Adipose tissue (tissue), 3 donors: Measurements from ENCODE around the gene FOXF1. TPM values are rescaled to one million over a fixed set of nuclear protein-coding genes. Genes with fewer than 3 reads are reported as not detected.

Experiments
- H3K27ac ChIP-seq: one replicate; pipeline ENCODE4 v1.5.1; 2013; ENCODE audit warnings: low read depth, low read length
- WGBS, 3 donors: extraction: QIAGEN DNeasy Blood & Tissue Kit; methylation state at CpG; one replicate each; pipeline ENCODE4 v1.1.7; 2013; 5-methylcytosine and 5-hydroxymethylcytosine counted together
- polyA plus RNA-seq, 3 donors: library from polyadenylated mRNA; stranded (reverse); fragments of 200-250 nt; gene quantifications; one replicate each; pipeline ENCODE4 v1.2.3, GENCODE V29; 2013
- donor health status: healthy with polysubstance abuse.
- donor health status: Bipolar disorder and iron deficiency.
- donor health status: healthy.

Gene FOXF1
- polyA plus RNA-seq, 3 donors = 0.41 to 5.8 (median 1.8) TPM

- 63 to 92% (median 83%) methylated on average over 6 of the region's 6 CpGs for WGBS, 3 donors
- H3K27ac ChIP-seq = no peak overlapping the region
These were observed 52.0 kb downstream of the FOXF1 start for GRCh38 chr16:86562356-86562755.

DNA sequence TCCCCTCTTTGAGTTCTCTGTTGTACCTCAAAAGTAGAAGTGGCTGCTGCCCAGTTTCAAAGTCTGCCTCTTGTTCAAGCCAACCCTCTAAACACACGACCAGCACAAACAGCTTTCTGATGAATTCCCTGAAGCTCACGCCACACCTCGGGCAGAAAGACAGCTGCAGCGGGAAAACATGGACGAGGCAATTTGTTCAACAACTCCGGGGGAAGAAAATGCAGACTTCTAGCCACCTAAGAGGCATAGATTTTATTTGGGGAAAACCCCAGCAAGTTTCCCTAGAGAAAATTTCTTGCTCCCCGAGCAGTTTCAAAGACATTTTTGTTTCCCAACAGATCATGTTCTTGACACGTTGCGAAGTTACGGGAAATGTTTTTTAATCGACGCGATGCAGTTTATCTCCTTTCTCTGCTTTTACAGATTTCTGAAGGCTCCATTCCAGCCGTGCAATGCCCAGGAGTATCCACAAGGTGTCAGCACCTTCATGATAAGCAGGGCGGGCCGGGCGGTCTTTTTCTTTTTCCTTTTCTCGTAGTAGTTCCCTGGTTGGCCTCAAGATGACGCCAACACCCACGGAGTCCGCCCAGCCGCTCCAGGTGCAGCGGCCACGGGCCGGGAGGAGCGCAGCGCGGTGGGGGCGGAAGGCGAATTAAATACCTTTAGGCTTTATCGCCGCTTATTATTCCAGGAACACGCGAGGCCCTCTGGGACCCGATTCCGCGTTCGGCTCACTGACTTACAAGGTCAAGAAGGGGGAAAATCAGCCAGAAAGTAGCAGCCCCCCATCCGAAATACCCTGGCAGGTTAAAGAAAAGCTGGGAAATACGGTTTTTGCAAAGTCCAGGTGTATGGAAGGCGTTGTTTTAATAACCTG lies 53.4 kb downstream of the FOXF1 start:
- 0 to 2% (median 1%) methylated on average over 41 of the region's 41 CpGs for WGBS, 3 donors
- H3K27ac ChIP-seq = no peak overlapping the region

Other genes starting within 250 kb of the FOXF1 start
- gene MTHFSD, start 44.7 kb downstream of the FOXF1 start, polyA plus RNA-seq = 1 to 10 TPM; 6.1 to 7.3 (median 7.1) TPM
- 1 to 10 TPM in 1 of 3 donors, under 1 TPM in 2; 0.08 to 1.0 (median 0.90) TPM for gene FOXC2, start 56.3 kb downstream of the FOXF1 start, polyA plus RNA-seq
- gene FOXL1, start 68.0 kb downstream of the FOXF1 start, polyA plus RNA-seq = under 1 TPM; 0.12 to 0.56 (median 0.24) TPM